Aorta (tissue), 5 donors: ENCODE results near the gene RFTN1. TPM values are rescaled to one million over a fixed set of nuclear protein-coding genes. Genes with fewer than 3 reads are reported as not detected.

Experiments
- ATAC-seq: fragments of 200-7000 bp; cut with Tn5 transposase; one replicate; pipeline ENCODE4 v1.9.1; 2022; ENCODE audit warnings: moderate library complexity; ENCODE audit not compliant: low FRiP score
- DNase-seq, 2 donors: peaks; one replicate each; pipeline ENCODE4 v3.0.0-alpha.2; 2020
- H3K27ac ChIP-seq, 2 donors: one replicate each; pipeline ENCODE4 v1.5.1; 2013; ENCODE audit warnings: low read length in 2 of 2, mild to moderate bottlenecking in 2 of 2, moderate library complexity in 2 of 2, control low read depth in 1 of 2, inconsistent platforms in 1 of 2, low read depth in 1 of 2
- H3K27me3 ChIP-seq, 2 donors: one replicate each; pipeline ENCODE4 v1.6.1; 2013; ENCODE audit warnings: control low read depth in 1 of 2, low read length in 1 of 2, mild to moderate bottlenecking in 1 of 2, moderate library complexity in 1 of 2; ENCODE audit not compliant: insufficient read depth in 2 of 2, control insufficient read depth in 1 of 2
- H3K36me3 ChIP-seq, 2 donors: one replicate each; pipeline ENCODE4 v1.6.1; 2013; ENCODE audit warnings: control low read depth in 1 of 2, low read length in 1 of 2, mild to moderate bottlenecking in 1 of 2; ENCODE audit not compliant: insufficient read depth in 2 of 2, control insufficient read depth in 1 of 2
- H3K4me1 ChIP-seq, 2 donors: one replicate each; pipeline ENCODE4 v1.6.1; 2013; ENCODE audit warnings: low read length in 2 of 2, control low read depth in 1 of 2, mild to moderate bottlenecking in 1 of 2, moderate library complexity in 1 of 2; ENCODE audit not compliant: insufficient read depth in 2 of 2, control insufficient read depth in 1 of 2
- H3K4me3 ChIP-seq, 2 donors: one replicate each; pipeline ENCODE4 v1.5.1; 2013; ENCODE audit warnings: low read length in 2 of 2, control low read depth in 1 of 2, mild to moderate bottlenecking in 1 of 2
- H3K9me3 ChIP-seq: one replicate; pipeline ENCODE4 v1.6.1; 2013; ENCODE audit warnings: mild to moderate bottlenecking, low read length; ENCODE audit not compliant: control insufficient read depth
- WGBS, 2 donors: extraction: QIAGEN DNeasy Blood & Tissue Kit; methylation state at CpG; one replicate each; pipeline ENCODE4 v1.1.7; 2013; 5-methylcytosine and 5-hydroxymethylcytosine counted together
- intact Hi-C, 2 donors: fragments of 100-400 bp; cut with DNase I; formaldehyde crosslinking; loops; one replicate each; pipeline versions ENCODE4 v1.14.2 to v1.15.0; 2022
- polyA plus RNA-seq, 2 donors: library from polyadenylated mRNA; stranded (reverse); fragments of 200-250 nt; gene quantifications; one replicate each; pipeline ENCODE4 v1.2.3, GENCODE V29; 2013
- total RNA-seq, 2 donors: library from RNA; stranded (reverse); fragmentation: NEBNext Ultra II Directional; extraction: Animal tissue kit (Norgen Biotek cat#: 25700); gene quantifications; one replicate each; pipeline ENCODE4 v1.2.1, GENCODE V29; 2021
- donor health status: healthy with polysubstance abuse.
- donor health status: Bipolar disorder and iron deficiency.
- donor health status: DM: no; HTN: no; CAD: no.
- donor health status: DM: no; HTN: no; CAD: no.
- donor health status: DM: yes; HTN: yes; CAD: no.

RFTN1 gene
- total and polyA plus RNA-seq, 4 donors: 12.7 to 119 (median 59.4) TPM

DNA sequence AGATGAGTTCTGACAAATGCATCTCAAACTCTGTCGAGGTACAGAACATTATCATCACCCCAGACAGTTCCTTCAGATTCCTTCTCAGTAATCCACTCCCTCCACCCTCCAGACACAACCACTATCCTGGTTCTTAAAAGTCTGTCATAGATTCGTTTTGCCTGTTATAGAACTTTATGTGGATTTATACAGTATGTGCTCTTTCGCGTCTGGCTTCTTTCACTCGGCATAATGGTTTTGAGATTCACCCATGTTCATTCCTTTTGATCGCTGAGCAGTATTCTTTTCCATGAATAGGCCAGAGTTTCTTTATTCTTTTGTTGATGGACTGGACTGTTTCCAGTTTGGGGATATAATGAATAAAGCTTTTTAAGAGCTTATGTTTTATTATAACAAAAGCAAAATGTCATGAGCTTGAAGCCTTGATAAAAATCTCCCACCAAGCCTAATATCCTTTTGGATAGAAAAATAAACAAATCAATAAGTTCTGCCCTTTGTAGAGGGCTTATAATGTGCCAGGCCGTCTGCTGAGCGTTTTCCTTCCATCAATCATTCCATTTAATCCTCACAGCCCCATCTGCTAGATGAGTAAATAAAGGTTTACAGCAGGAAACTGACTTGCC, 21.3 kb upstream of the RFTN1 start:
- Histone ChIP-seq H3K4me3 (no peak overlapping the region), H3K27ac (no peak overlapping the region), H3K36me3 (no peaks in the 10 kb centered on the region), H3K27me3 (no peaks in the 10 kb centered on the region), H3K9me3 (no peaks in the 10 kb centered on the region), H3K4me1 (no peaks in the 10 kb centered on the region)
- ATAC-seq (no peak), DNase-seq (no peak)
- intact Hi-C loops: no loop called here
- 59 to 68% methylated on average over 8 of the region's 8 CpGs for WGBS, 2 donors

- ATAC-seq: no peak
- Histone ChIP-seq H3K4me1 (no peaks in the 10 kb centered on the region), H3K27ac (no peak overlapping the region), H3K4me3 (no peak overlapping the region), H3K27me3 (no peaks in the 10 kb centered on the region), H3K9me3 (no peaks in the 10 kb centered on the region), H3K36me3 (no peaks in the 10 kb centered on the region)
- intact Hi-C loops: no loop called here
- DNase-seq: no peak
- WGBS, 2 donors: 30 to 43% methylated on average over 5 of the region's 5 CpGs
Measured at GRCh38 chr3:16533928-16534574, 20.6 kb upstream of the RFTN1 start.

DNA sequence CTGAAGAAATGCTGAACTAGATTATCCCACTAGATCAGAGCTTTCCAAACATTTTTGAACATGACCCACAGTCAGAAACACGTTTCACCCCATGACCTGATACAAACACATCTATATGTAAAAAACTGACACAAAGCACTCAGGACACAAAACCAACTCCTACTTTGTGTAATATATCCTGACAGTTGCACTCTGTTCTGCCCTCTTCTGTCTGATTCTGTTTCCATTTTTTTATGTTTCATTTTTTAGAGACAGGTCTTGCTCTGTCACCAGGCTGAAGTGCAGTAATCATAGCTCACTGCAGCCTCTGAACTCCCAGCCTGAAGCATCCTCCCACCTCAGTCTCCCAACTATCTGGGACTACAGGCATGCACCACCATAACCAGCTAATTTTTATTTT, 15.8 kb upstream of the RFTN1 start:
- DNase-seq (no peak), ATAC-seq (no peak)
- Histone ChIP-seq H3K27me3 (no peaks in the 10 kb centered on the region), H3K9me3 (peaks cover under 1% of the 10 kb centered on the region), H3K27ac (no peak overlapping the region), H3K36me3 (no peaks in the 10 kb centered on the region), H3K4me1 (no peaks in the 10 kb centered on the region), H3K4me3 (no peak overlapping the region)
- intact Hi-C loops: no loop called here
- 61 to 64% methylated on average over 1 of the region's 1 CpG for WGBS, 2 donors

GRCh38 chr3:16528581-16528993, 15.1 kb upstream of the RFTN1 start:
- Histone ChIP-seq H3K4me1 (no peaks in the 10 kb centered on the region), H3K27ac (no peak overlapping the region), H3K36me3 (no peaks in the 10 kb centered on the region), H3K9me3 (peaks cover 1% of the 10 kb centered on the region), H3K27me3 (no peaks in the 10 kb centered on the region), H3K4me3 (no peak overlapping the region)
- intact Hi-C loops: no loop called here
- no peak for DNase-seq
- ATAC-seq: peak; percentile 60
- 75 to 79% methylated on average over 4 of the region's 4 CpGs for WGBS, 2 donors

- H3K27me3 ChIP-seq: no peaks in the 10 kb centered on the region
- H3K4me1 ChIP-seq: no peaks in the 10 kb centered on the region
- H3K4me3 ChIP-seq: no peak overlapping the region
- H3K27ac ChIP-seq: no peak overlapping the region
- intact Hi-C loops: no loop called here
- H3K36me3 ChIP-seq: no peaks in the 10 kb centered on the region
- DNase-seq (no peak), ATAC-seq (no peak)
- H3K9me3 ChIP-seq: peaks cover 1% of the 10 kb centered on the region
- WGBS, 2 donors: 91 to 94% methylated on average over 5 of the region's 5 CpGs
Measured at GRCh38 chr3:16528106-16528505, 14.6 kb upstream of the RFTN1 start.

- ATAC-seq (no peak), DNase-seq (no peak)
- H3K27ac ChIP-seq: no peak overlapping the region
- no peak overlapping the region for H3K4me3 ChIP-seq
- 89% methylated on average over 2 of the region's 2 CpGs for whole genome bisulfite sequencing, 2 donors
- no peaks in the 10 kb centered on the region for H3K36me3 ChIP-seq
- intact Hi-C loops: no loop called here
- peaks cover 1% of the 10 kb centered on the region for H3K9me3 ChIP-seq
- no peaks in the 10 kb centered on the region for H3K4me1 ChIP-seq
- H3K27me3 ChIP-seq: no peaks in the 10 kb centered on the region
Measured at GRCh38 chr3:16524196-16524595, 10.7 kb upstream of the RFTN1 start.

GRCh38 chr3:16523778-16524177, 10.3 kb upstream of the RFTN1 start:
- DNase-seq (no peak), ATAC-seq (no peak)
- no peak overlapping the region for H3K27ac ChIP-seq
- WGBS, 2 donors: 93 to 95% methylated on average over 2 of the region's 2 CpGs
- H3K36me3 ChIP-seq: no peaks in the 10 kb centered on the region
- no peaks in the 10 kb centered on the region for H3K4me1 ChIP-seq
- intact Hi-C loops: no loop called here
- H3K27me3 ChIP-seq: no peaks in the 10 kb centered on the region
- H3K9me3 ChIP-seq: peaks cover 1% of the 10 kb centered on the region
- H3K4me3 ChIP-seq: no peak overlapping the region

DNA sequence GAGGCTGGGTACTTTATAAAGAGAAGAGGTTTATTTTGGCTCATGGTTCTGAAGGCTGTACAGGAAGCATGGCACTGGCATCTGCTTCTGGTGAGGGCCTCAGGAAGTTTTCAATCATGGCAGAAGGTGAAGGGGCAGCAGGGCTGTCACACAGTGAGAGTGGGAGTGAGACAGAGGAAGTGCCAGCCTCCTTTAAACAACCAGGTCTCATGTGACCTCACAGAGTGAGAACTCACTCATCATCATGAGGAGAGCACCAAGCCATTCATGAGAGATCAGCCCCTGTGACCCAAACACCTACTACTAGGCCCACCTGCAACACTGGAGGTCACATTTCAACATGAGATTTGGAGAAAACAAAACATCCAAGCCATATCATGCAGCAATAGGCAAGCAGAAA, 9.3 kb upstream of the RFTN1 start:
- intact Hi-C loops: no loop called here
- ATAC-seq (no peak), DNase-seq (no peak)
- Histone ChIP-seq H3K36me3 (no peaks in the 10 kb centered on the region), H3K4me3 (no peak overlapping the region), H3K27ac (no peak overlapping the region), H3K27me3 (no peaks in the 10 kb centered on the region), H3K9me3 (peaks cover 1% of the 10 kb centered on the region), H3K4me1 (no peaks in the 10 kb centered on the region)
